Measurements from ENCODE around the gene MEMO1. TPM values are rescaled to one million over a fixed set of nuclear protein-coding genes. Genes with fewer than 3 reads are reported as not detected.

The MEMO1 gene
- total RNA-seq, 1 experiment from 2014 or later, result 78.1 TPM

GRCh38 chr2:31822587-31822986 is 188.2 kb downstream of the MEMO1 start:
- H3K4me3 ChIP-seq, result no peak overlapping the region
- H3K4me1 ChIP-seq, result no peaks in the 10 kb centered on the region
- no peaks in the 10 kb centered on the region for H3K36me3 ChIP-seq
- no peak overlapping the region for H3K27ac ChIP-seq
- no peak for DNase-seq
- no peaks in the 10 kb centered on the region for H3K27me3 ChIP-seq
- peaks cover under 1% of the 10 kb centered on the region; the same call in 1 of the 2 replicates for H3K9me3 ChIP-seq (replicated peaks)

Other genes with a start within 250 kb of the MEMO1 start
- gene DPY30, start 28.8 kb upstream of the MEMO1 start, total RNA-seq (2014; rRNA removed; shearing (Covaris generic)), result 131 and 148 TPM in 2 replicates
- 38.4 and 41.0 TPM in 2 replicates for gene SPAST, start 52.5 kb upstream of the MEMO1 start, total RNA-seq (2014; rRNA removed; shearing (Covaris generic))
- 47.6 and 49.8 TPM in 2 replicates for gene SLC30A6, start 154.9 kb upstream of the MEMO1 start, total RNA-seq (2014; rRNA removed; shearing (Covaris generic))

All from SJCRH30 (cell line).